ENCODE measurements around the gene SH3TC2. TPM values are rescaled to one million over a fixed set of nuclear protein-coding genes. Genes with fewer than 3 reads are reported as not detected.

Gene SH3TC2
- total and polyA plus RNA-seq, 2 experiments from 2014 or later: 0.78 to 1.3 TPM

- no peak overlapping the region for H3K4me3 ChIP-seq
- no peaks in the 10 kb centered on the region for H3K9me3 ChIP-seq (ENCODE audit: low read depth)
- no peak for TF ChIP-seq CTCF (IDR thresholded peaks at IDR 0.05; ENCODE audit: low read depth, low read length)
- no peaks in the 10 kb centered on the region for H3K36me3 ChIP-seq
- H3K27me3 ChIP-seq: no peaks in the 10 kb centered on the region
- DNase-seq (ENCODE audit: low read depth in 1 of 2, low spot score in 1 of 2): no peak
- H3K27ac ChIP-seq: no peak overlapping the region
- no peaks in the 10 kb centered on the region for H3K4me1 ChIP-seq (ENCODE audit: low read depth)
Measured at GRCh38 chr5:148961261-148962199, 101.3 kb downstream of the SH3TC2 start.

GRCh38 chr5:148960070-148960769, 102.6 kb downstream of the SH3TC2 start:
- no peaks in the 10 kb centered on the region for H3K27me3 ChIP-seq
- H3K36me3 ChIP-seq: no peaks in the 10 kb centered on the region
- H3K9me3 ChIP-seq (ENCODE audit: low read depth): no peaks in the 10 kb centered on the region
- TF ChIP-seq CTCF (IDR thresholded peaks at IDR 0.05; ENCODE audit: low read depth, low read length): no peak
- no peak overlapping the region for H3K27ac ChIP-seq
- no peak overlapping the region for H3K4me3 ChIP-seq
- DNase-seq (ENCODE audit: low read depth in 1 of 2, low spot score in 1 of 2): no peak
- H3K4me1 ChIP-seq (ENCODE audit: low read depth): no peaks in the 10 kb centered on the region

- TF ChIP-seq CTCF (IDR thresholded peaks at IDR 0.05; ENCODE audit: low read depth, low read length): peak; percentile 76
- Histone ChIP-seq H3K27me3 (no peaks in the 10 kb centered on the region), H3K27ac (no peak overlapping the region), H3K4me3 (no peak overlapping the region), H3K9me3 (ENCODE audit: low read depth) (no peaks in the 10 kb centered on the region), H3K36me3 (no peaks in the 10 kb centered on the region), H3K4me1 (ENCODE audit: low read depth) (no peaks in the 10 kb centered on the region)
- peak; percentile 24 to 79 for DNase-seq (ENCODE audit: low read depth in 1 of 2, low spot score in 1 of 2)
Measured at GRCh38 chr5:148957591-148958202, 105.2 kb downstream of the SH3TC2 start.

GRCh38 chr5:148956477-148957385, 106.1 kb downstream of the SH3TC2 start:
- DNase-seq (ENCODE audit: low read depth in 1 of 2, low spot score in 1 of 2): no peak
- H3K27ac ChIP-seq: no peak overlapping the region
- no peaks in the 10 kb centered on the region for H3K9me3 ChIP-seq (ENCODE audit: low read depth)
- no peaks in the 10 kb centered on the region for H3K4me1 ChIP-seq (ENCODE audit: low read depth)
- H3K27me3 ChIP-seq: no peaks in the 10 kb centered on the region
- no peaks in the 10 kb centered on the region for H3K36me3 ChIP-seq
- H3K4me3 ChIP-seq: no peak overlapping the region
- TF ChIP-seq CTCF (IDR thresholded peaks at IDR 0.05; ENCODE audit: low read depth, low read length): no peak

Other genes with a start within 250 kb of the SH3TC2 start
- gene ADRB2, start 236.5 kb downstream of the SH3TC2 start, total RNA-seq: 7.5 and 10.9 TPM in 2 replicates
- gene ADRB2, start 236.5 kb downstream of the SH3TC2 start, polyA plus RNA-seq: 7.3 and 12.9 TPM in 2 replicates
- gene ABLIM3, start 78.4 kb upstream of the SH3TC2 start, total RNA-seq: 1.9 and 2.1 TPM in 2 replicates
- gene ABLIM3, start 78.4 kb upstream of the SH3TC2 start, polyA plus RNA-seq: 1.1 and 2.4 TPM in 2 replicates
- 30.5 and 39.3 TPM in 2 replicates for gene AFAP1L1, start 208.8 kb upstream of the SH3TC2 start, total RNA-seq
- 24.0 and 38.7 TPM in 2 replicates for gene AFAP1L1, start 208.8 kb upstream of the SH3TC2 start, polyA plus RNA-seq

All from cardiac muscle cell (in vitro differentiated cells and primary cell).